ENCODE measurements around the gene RND1. TPM values are rescaled to one million over a fixed set of nuclear protein-coding genes. Genes with fewer than 3 reads are reported as not detected.

The RND1 gene
- total and polyA plus RNA-seq, 2 of the 13 experiments (the other 11 are each of a cell fraction or from before 2014, with no cell fraction given), result 1.8 to 1.9 TPM

DNA sequence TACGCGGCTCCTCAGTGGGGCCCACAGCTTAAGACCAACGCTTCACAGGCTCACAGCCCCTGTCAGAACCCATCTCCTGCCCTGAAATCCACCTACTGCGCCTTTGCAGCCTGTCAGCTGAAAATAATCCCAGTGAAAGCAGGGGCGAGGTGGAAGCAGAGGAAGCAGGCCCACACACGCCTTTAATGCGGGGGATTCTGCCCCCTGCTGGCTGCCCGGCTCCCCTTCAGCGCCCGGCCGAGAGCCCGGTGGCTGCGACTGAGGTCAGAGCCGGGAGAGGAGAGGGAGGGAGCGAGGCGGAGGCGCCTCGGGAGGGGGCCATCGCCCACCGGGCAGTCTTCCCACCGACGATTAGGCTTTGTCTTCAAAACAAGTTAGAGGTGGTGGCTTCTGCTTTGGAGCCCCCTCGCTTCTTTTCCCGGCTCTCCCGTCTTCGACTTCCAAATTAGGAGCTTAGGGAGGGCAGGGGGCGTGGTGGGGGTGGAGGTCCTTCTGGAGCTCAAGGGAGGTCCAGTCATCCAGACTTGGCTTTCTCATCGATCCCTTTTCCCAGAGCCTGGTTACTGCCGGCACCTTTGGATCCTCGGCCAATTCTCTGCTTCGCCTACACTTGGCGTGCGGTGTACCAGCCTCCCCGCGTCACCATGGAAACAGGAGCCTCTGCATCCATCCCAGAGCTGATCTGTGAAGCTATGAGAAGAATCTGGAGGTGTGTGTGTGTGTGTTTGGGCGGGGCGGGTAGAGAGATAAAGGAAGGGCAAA, 25.2 kb upstream of the RND1 start (continued):
- TF ChIP-seq ISL2 (CRISPR knock-in tag; IDR thresholded peaks at IDR 0.05) (0 out of 2 replicates have a peak, but pooled peaks have one; percentile 30), ZNF180 (CRISPR knock-in tag; IDR thresholded peaks at IDR 0.05; ENCODE audit: borderline replicate concordance, low read depth) (no peak), POLR2A (IDR thresholded peaks at IDR 0.05; ENCODE audit: insufficient read depth in 1 of 2, low read depth in 2 of 2, low read length in 2 of 2) (no peak), ZBTB20 (CRISPR knock-in tag; IDR thresholded peaks at IDR 0.05; ENCODE audit: borderline replicate concordance, low read depth) (no peak), AHDC1 (CRISPR knock-in tag; IDR thresholded peaks at IDR 0.05; ENCODE audit: borderline replicate concordance) (no peak), SCMH1 (CRISPR knock-in tag; IDR thresholded peaks at IDR 0.05; ENCODE audit: borderline replicate concordance) (no peak), ZNF292 (CRISPR knock-in tag; IDR thresholded peaks at IDR 0.05; ENCODE audit: borderline replicate concordance, low read depth) (peak; percentile 61; the same call in 1 of the 2 replicates), SALL1 (CRISPR knock-in tag; IDR thresholded peaks at IDR 0.05) (peak; percentile 65), ZNF207 (IDR thresholded peaks at IDR 0.05; ENCODE audit: borderline replicate concordance) (no peak), CTCF (CRISPR knock-in tag; IDR thresholded peaks at IDR 0.05) (peak; percentile 97), ZNF460 (CRISPR knock-in tag; IDR thresholded peaks at IDR 0.05; ENCODE audit: borderline replicate concordance) (no peak), ZNF776 (CRISPR knock-in tag; IDR thresholded peaks at IDR 0.05) (no peak), AGO1 (IDR thresholded peaks at IDR 0.05; ENCODE audit: low read depth, low read length, poor library complexity, severe bottlenecking) (no peak), MZF1 (CRISPR knock-in tag; IDR thresholded peaks at IDR 0.05; ENCODE audit: borderline replicate concordance) (no peak), NKX3-1 (CRISPR knock-in tag; IDR thresholded peaks at IDR 0.05) (no peak)
- TF ChIP-seq, protein P1, sequence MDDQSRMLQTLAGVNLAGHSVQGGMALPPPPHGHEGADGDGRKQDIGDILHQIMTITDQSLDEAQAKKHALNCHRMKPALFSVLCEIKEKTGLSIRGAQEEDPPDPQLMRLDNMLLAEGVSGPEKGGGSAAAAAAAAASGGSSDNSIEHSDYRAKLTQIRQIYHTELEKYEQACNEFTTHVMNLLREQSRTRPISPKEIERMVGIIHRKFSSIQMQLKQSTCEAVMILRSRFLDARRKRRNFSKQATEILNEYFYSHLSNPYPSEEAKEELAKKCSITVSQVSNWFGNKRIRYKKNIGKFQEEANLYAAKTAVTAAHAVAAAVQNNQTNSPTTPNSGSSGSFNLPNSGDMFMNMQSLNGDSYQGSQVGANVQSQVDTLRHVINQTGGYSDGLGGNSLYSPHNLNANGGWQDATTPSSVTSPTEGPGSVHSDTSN (CRISPR knock-in tag; IDR thresholded peaks at IDR 0.05; ENCODE audit: borderline replicate concordance), result no peak
- TF ChIP-seq, protein P2, sequence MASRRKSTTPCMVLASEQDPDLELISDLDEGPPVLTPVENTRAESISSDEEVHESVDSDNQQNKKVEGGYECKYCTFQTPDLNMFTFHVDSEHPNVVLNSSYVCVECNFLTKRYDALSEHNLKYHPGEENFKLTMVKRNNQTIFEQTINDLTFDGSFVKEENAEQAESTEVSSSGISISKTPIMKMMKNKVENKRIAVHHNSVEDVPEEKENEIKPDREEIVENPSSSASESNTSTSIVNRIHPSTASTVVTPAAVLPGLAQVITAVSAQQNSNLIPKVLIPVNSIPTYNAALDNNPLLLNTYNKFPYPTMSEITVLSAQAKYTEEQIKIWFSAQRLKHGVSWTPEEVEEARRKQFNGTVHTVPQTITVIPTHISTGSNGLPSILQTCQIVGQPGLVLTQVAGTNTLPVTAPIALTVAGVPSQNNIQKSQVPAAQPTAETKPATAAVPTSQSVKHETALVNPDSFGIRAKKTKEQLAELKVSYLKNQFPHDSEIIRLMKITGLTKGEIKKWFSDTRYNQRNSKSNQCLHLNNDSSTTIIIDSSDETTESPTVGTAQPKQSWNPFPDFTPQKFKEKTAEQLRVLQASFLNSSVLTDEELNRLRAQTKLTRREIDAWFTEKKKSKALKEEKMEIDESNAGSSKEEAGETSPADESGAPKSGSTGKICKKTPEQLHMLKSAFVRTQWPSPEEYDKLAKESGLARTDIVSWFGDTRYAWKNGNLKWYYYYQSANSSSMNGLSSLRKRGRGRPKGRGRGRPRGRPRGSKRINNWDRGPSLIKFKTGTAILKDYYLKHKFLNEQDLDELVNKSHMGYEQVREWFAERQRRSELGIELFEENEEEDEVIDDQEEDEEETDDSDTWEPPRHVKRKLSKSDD (CRISPR knock-in tag; IDR thresholded peaks at IDR 0.05; ENCODE audit: low read depth), result no peak

Measured in HepG2 (cell line).